Stimulated activated CD8-positive, alpha-beta memory T cell treated with anti-CD3 and anti-CD28 coated beads, Interleukin-12 subunit alpha, Interleukin-12 subunit beta, amount 100 ng/mL, for 24 hours (primary cell): ENCODE results near the gene CACNA1I.

Source experiments
- DNase-seq: peaks from one replicate; pipeline ENCODE4 v3.0.0-alpha.2; 2020; ENCODE audit errors: extremely low read depth

Gene CACNA1I

GRCh38 chr22:39568278-39568981 lies 2.1 kb upstream of the CACNA1I start:
- DNase-seq = no peak

GRCh38 chr22:39569066-39569465 lies 1.5 kb upstream of the CACNA1I start:
- DNase-seq = no peak

- no peak for DNase-seq
These were observed 327 bp upstream of the CACNA1I start for GRCh38 chr22:39570226-39570625.

GRCh38 chr22:39571538-39571937 lies 985 bp downstream of the CACNA1I start:
- DNase-seq = no peak

GRCh38 chr22:39574779-39575551 lies 4.4 kb downstream of the CACNA1I start:
- DNase-seq = no peak

- DNase-seq = no peak
These were observed 4.9 kb downstream of the CACNA1I start for GRCh38 chr22:39575552-39575825.

GRCh38 chr22:39576027-39576426 lies 5.5 kb downstream of the CACNA1I start:
- DNase-seq = no peak

GRCh38 chr22:39577366-39577765 lies 6.8 kb downstream of the CACNA1I start:
- DNase-seq = no peak

GRCh38 chr22:39577900-39578299 lies 7.3 kb downstream of the CACNA1I start:
- no peak for DNase-seq

GRCh38 chr22:39580006-39580441 lies 9.5 kb downstream of the CACNA1I start:
- no peak for DNase-seq

- no peak for DNase-seq
These were observed 10.2 kb downstream of the CACNA1I start for GRCh38 chr22:39580795-39581194.

GRCh38 chr22:39581303-39581702 lies 10.8 kb downstream of the CACNA1I start:
- DNase-seq = no peak

GRCh38 chr22:39583066-39583667 lies 12.6 kb downstream of the CACNA1I start:
- DNase-seq = no peak

GRCh38 chr22:39589875-39590274 lies 19.3 kb downstream of the CACNA1I start:
- DNase-seq = no peak

GRCh38 chr22:39592081-39593065 lies 21.8 kb downstream of the CACNA1I start:
- DNase-seq = no peak

GRCh38 chr22:39593066-39593930 lies 22.7 kb downstream of the CACNA1I start:
- no peak for DNase-seq

GRCh38 chr22:39593931-39594285 lies 23.4 kb downstream of the CACNA1I start:
- no peak for DNase-seq

GRCh38 chr22:39594411-39594810 lies 23.9 kb downstream of the CACNA1I start:
- DNase-seq = no peak

- no peak for DNase-seq
These were observed 25.1 kb downstream of the CACNA1I start for GRCh38 chr22:39595622-39596172.

GRCh38 chr22:39596601-39597000 lies 26.0 kb downstream of the CACNA1I start:
- DNase-seq = no peak
